Measurements from ENCODE around the gene CLEC18A.
"Not testable (repeated sequence)": the region's sequence is repeated elsewhere in the genome, so short reads cannot be mapped to it uniquely, and the experiment has no call there.

The CLEC18A gene

GRCh38 chr16:69951017-69951671, at the start of gene CLEC18A:
Gene CLEC18A (plus strand): TSS chr16:69951334. CDS start chr16:69951367, 33 bp downstream.
- peak; percentile 36 for FAIRE-seq
- not testable (repeated sequence) for DNase-seq (ENCODE audit: insufficient read length, low spot score)

- FAIRE-seq: no peak
- no peak for DNase-seq (ENCODE audit: insufficient read length, low spot score)
- TF ChIP-seq POLR2A (IDR thresholded peaks at IDR 0.05; ENCODE audit: low read depth, low read length): no peak
Measured at GRCh38 chr16:69903865-69904415, 47.2 kb upstream of the CLEC18A start.

- TF ChIP-seq POLR2A (IDR thresholded peaks at IDR 0.05; ENCODE audit: low read depth, low read length): no peak
- no peak for FAIRE-seq
- DNase-seq (ENCODE audit: insufficient read length, low spot score): no peak
Measured at GRCh38 chr16:69904495-69905170, 46.5 kb upstream of the CLEC18A start.

GRCh38 chr16:69905171-69905555, 46.0 kb upstream of the CLEC18A start:
- TF ChIP-seq POLR2A (IDR thresholded peaks at IDR 0.05; ENCODE audit: low read depth, low read length): no peak
- FAIRE-seq (no peak), DNase-seq (ENCODE audit: insufficient read length, low spot score) (no peak)

- no peak for TF ChIP-seq POLR2A (IDR thresholded peaks at IDR 0.05; ENCODE audit: low read depth, low read length)
- FAIRE-seq: no peak
- no peak for DNase-seq (ENCODE audit: insufficient read length, low spot score)
Measured at GRCh38 chr16:69906838-69907401, 44.2 kb upstream of the CLEC18A start.

GRCh38 chr16:69909043-69909442, 42.1 kb upstream of the CLEC18A start:
- FAIRE-seq (no peak), DNase-seq (ENCODE audit: insufficient read length, low spot score) (no peak)
- TF ChIP-seq POLR2A (IDR thresholded peaks at IDR 0.05; ENCODE audit: low read depth, low read length): no peak

GRCh38 chr16:69909760-69910159, 41.4 kb upstream of the CLEC18A start:
- TF ChIP-seq POLR2A (IDR thresholded peaks at IDR 0.05; ENCODE audit: low read depth, low read length): no peak
- DNase-seq (ENCODE audit: insufficient read length, low spot score) (no peak), FAIRE-seq (no peak)

GRCh38 chr16:69910964-69911363, 40.2 kb upstream of the CLEC18A start:
- TF ChIP-seq POLR2A (IDR thresholded peaks at IDR 0.05; ENCODE audit: low read depth, low read length): no peak
- FAIRE-seq (no peak), DNase-seq (ENCODE audit: insufficient read length, low spot score) (no peak)

GRCh38 chr16:69916462-69916861, 34.7 kb upstream of the CLEC18A start:
- no peak for DNase-seq (ENCODE audit: insufficient read length, low spot score)
- TF ChIP-seq POLR2A (IDR thresholded peaks at IDR 0.05; ENCODE audit: low read depth, low read length): no peak
- no peak for FAIRE-seq

GRCh38 chr16:69917311-69917710, 33.8 kb upstream of the CLEC18A start:
- FAIRE-seq: no peak
- TF ChIP-seq POLR2A (IDR thresholded peaks at IDR 0.05; ENCODE audit: low read depth, low read length): no peak
- DNase-seq (ENCODE audit: insufficient read length, low spot score): no peak

GRCh38 chr16:69917739-69918138, 33.4 kb upstream of the CLEC18A start:
- FAIRE-seq: peak; percentile 91
- no peak for TF ChIP-seq POLR2A (IDR thresholded peaks at IDR 0.05; ENCODE audit: low read depth, low read length)
- peak; percentile 80 for DNase-seq (ENCODE audit: insufficient read length, low spot score)

- FAIRE-seq (no peak), DNase-seq (ENCODE audit: insufficient read length, low spot score) (no peak)
- TF ChIP-seq POLR2A (IDR thresholded peaks at IDR 0.05; ENCODE audit: low read depth, low read length): no peak
Measured at GRCh38 chr16:69918241-69918640, 32.9 kb upstream of the CLEC18A start.

- no peak for TF ChIP-seq POLR2A (IDR thresholded peaks at IDR 0.05; ENCODE audit: low read depth, low read length)
- no peak for DNase-seq (ENCODE audit: insufficient read length, low spot score)
- no peak for FAIRE-seq
Measured at GRCh38 chr16:69921127-69921526, 30.0 kb upstream of the CLEC18A start.

- DNase-seq (ENCODE audit: insufficient read length, low spot score): no peak
- no peak for TF ChIP-seq POLR2A (IDR thresholded peaks at IDR 0.05; ENCODE audit: low read depth, low read length)
- FAIRE-seq: no peak
Measured at GRCh38 chr16:69922200-69922599, 28.9 kb upstream of the CLEC18A start.

Measured in H54 (cell line).